Esophagus (tissue), 2 donors: ENCODE measurements around the gene MAP4K1. TPM values are rescaled to one million over a fixed set of nuclear protein-coding genes. Genes with fewer than 3 reads are reported as not detected.

Experiments
- H3K27ac ChIP-seq, 2 donors: one replicate each; pipeline ENCODE4 v1.5.1; 2013; ENCODE audit warnings: low read depth in 2 of 2, mild to moderate bottlenecking in 2 of 2, inconsistent platforms in 1 of 2, low read length in 1 of 2, moderate library complexity in 1 of 2
- H3K27me3 ChIP-seq, 2 donors: one replicate each; pipeline ENCODE4 v1.6.1; 2013; ENCODE audit warnings: low read length in 2 of 2, control low read depth in 1 of 2, mild to moderate bottlenecking in 1 of 2; ENCODE audit not compliant: insufficient read depth in 2 of 2, control insufficient read depth in 1 of 2
- H3K36me3 ChIP-seq, 2 donors: one replicate each; pipeline ENCODE4 v1.6.1; 2013; ENCODE audit warnings: low read length in 1 of 2; ENCODE audit not compliant: control insufficient read depth in 2 of 2, insufficient read depth in 2 of 2
- H3K4me1 ChIP-seq, 2 donors: one replicate each; pipeline ENCODE4 v1.6.1; 2013; ENCODE audit warnings: low read length in 1 of 2; ENCODE audit not compliant: control insufficient read depth in 2 of 2, insufficient read depth in 2 of 2
- H3K4me3 ChIP-seq, 2 donors: one replicate each; pipeline ENCODE4 v1.5.1; 2013; ENCODE audit warnings: low read length in 2 of 2, mild to moderate bottlenecking in 2 of 2, low read depth in 1 of 2, moderate library complexity in 1 of 2
- H3K9me3 ChIP-seq, 2 donors: one replicate each; pipeline ENCODE4 v1.6.1; 2013; ENCODE audit warnings: mild to moderate bottlenecking in 2 of 2, low read depth in 1 of 2, low read length in 1 of 2, moderate library complexity in 1 of 2; ENCODE audit not compliant: control insufficient read depth in 2 of 2, insufficient read depth in 1 of 2
- WGBS, 2 donors: extraction: QIAGEN DNeasy Blood & Tissue Kit; methylation state at CpG; one replicate each; pipeline ENCODE4 v1.1.7; 2013; 5-methylcytosine and 5-hydroxymethylcytosine counted together
- polyA plus RNA-seq, 2 donors: library from polyadenylated mRNA; stranded (reverse); fragments of 200-250 nt; gene quantifications; one replicate each; pipeline ENCODE4 v1.2.3, GENCODE V29; 2013
- donor health status: healthy with polysubstance abuse.
- donor health status: Bipolar disorder and iron deficiency.

MAP4K1 gene
- polyA plus RNA-seq, 2 donors: 3.3 to 7.3 TPM

DNA sequence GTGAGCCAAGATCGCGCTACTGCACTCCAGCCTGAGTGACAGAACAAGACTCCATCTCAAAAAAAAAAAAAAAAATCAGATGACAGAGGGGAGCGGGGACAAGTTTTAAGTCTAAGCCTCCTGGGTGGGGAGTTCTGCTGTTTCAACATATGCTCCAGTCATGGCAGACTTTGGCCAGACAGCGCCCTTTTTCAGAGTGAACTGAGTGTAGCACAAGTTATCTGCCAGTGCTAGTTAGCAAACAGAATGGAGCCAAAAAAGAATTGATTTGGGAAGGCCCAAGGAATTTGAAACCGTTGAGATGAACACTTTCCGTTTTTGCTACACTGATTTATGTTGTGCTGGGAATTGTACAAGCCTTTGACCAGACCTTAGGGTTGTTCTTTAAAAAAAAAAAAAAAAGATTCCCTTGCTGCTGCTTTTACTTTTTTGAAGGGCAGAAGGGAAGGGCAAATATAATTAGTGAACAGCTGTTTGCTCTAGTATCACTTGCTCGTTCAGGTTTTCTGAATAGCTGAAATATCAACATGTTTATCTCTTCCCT, 35.3 kb upstream of the MAP4K1 start:
- Histone ChIP-seq H3K9me3 (no peaks in the 10 kb centered on the region), H3K4me3 (no peak overlapping the region), H3K4me1 (peaks cover 5 to 19% of the 10 kb centered on the region in 2 donors), H3K36me3 (no peaks in the 10 kb centered on the region), H3K27ac (peak overlapping the region; percentile 88 to 91), H3K27me3 (no peaks in the 10 kb centered on the region)
- 17 to 38% methylated on average over 7 of the region's 7 CpGs for WGBS, 2 donors

DNA sequence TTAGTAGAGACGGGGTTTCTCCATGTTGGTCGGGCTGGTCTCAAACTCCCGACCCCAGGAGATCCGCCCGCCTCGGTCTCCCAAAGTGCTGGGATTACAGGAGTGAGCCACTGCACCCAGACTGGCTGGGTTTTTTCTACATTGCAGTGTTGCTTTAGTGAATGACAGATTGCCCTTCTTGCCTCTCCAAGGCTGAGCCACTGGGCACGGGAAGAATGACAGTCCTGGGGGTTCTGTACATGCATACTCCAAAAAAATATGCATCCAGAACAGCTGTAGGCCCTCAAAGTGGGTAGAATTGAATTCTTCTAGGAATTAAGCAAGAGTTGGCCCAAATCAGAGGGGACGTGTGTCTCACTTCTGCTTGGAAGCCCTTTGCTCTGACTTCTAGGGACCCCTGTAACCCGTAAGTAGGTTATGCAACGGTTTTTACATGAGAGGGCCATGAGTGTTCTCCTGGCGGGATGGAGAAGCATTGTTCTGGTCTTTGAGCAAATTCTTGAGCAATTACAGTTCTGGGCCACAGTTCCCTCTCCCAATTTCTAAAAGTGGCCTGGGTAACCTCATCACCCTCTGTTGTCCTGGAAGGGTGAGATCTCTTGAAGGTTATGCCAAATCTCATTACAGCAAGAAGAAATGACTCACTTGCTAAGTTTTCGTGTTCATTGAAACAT, 33.3 kb upstream of the MAP4K1 start:
- H3K9me3 ChIP-seq: no peaks in the 10 kb centered on the region
- peak overlapping the region; percentile 91 to 99 for H3K27ac ChIP-seq
- 50 to 52% methylated on average over 12 of the region's 12 CpGs for WGBS, 2 donors
- peaks cover 0 to 11% of the 10 kb centered on the region in 2 donors for H3K4me1 ChIP-seq
- no peaks in the 10 kb centered on the region for H3K36me3 ChIP-seq
- H3K27me3 ChIP-seq: no peaks in the 10 kb centered on the region
- peak overlapping the region; percentile 94 to 95 for H3K4me3 ChIP-seq

DNA sequence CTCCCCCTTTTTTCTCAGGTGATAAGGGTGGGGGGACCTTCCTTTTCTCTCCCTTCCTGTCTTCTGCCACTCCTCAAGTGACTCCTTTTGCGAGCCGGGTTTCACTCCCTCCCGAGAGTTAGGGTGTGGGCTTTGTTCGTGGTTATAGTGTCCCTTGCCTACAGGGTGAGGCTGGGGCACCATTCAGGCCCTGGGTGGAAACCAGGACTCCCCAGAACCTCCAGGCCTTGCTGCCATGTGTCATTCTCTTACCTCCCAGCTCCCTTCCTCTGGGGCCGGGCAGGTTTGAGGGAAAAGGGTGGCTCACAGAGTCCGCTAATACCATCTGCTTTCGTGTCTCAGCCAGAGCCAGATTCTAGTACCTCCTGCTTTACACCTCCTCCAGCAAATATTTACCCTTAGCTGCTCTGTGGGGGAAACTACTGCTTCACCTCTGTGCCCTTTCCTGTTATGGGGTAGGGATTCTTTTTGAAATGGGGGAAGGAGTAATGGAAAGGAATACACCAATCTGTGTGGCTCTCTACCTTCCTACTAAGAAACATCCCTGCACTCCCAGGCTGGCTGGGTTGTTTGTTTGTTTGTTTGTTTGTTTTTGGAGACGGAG, 32.5 kb upstream of the MAP4K1 start:
- Histone ChIP-seq H3K27ac (peak overlapping the region; percentile 91 to 99), H3K4me3 (peak overlapping the region; percentile 94 to 95), H3K9me3 (no peaks in the 10 kb centered on the region), H3K4me1 (peaks cover 0 to 10% of the 10 kb centered on the region in 2 donors), H3K27me3 (no peaks in the 10 kb centered on the region), H3K36me3 (no peaks in the 10 kb centered on the region)
- 15 to 20% methylated on average over 8 of the region's 8 CpGs for WGBS, 2 donors

DNA sequence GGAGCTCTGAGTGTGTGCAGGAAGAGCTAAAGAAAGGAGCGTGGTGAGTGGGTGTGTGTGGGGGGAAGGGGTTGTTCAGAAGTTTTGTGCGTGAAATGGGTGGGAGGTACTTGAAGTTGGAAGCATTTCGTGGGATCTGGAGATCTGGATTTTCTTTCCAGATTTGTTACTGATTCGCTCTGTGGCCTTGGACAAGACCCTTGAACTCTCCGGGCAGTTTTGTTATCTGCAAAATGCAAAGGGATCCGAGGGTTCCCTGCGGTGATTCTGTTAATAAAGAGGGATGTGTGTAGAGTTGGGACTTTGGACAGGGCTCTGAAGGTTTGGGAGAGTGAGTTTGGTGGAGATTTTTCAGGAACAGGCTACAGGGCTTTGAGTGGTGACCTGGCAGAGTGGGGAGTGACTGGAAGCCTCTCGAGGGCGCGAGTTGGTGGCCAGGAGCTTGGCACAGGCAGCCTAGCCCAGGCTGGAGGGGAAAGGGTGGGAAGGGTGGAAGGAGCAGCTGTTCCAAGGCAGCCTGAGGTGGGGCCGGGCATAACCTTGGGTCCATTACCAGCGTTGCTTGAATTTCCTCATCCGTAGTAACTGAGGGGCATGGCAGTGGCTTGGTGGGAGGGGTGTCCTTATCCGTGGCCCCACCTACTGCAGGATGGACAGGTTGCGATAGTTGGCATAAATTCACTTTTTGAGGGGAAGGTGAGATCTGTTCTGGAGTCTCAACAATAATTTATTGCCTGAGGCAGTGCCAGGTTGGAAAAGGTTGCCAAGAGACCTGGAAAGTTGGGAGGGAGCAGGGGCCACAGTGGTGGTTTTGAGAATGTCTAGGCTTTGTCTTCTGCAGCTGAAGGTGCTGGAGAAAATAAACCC, 31.8 kb upstream of the MAP4K1 start:
- peaks cover 0 to 10% of the 10 kb centered on the region in 2 donors for H3K4me1 ChIP-seq
- peak overlapping the region; percentile 94 to 95 for H3K4me3 ChIP-seq
- peak overlapping the region; percentile 91 to 99 for H3K27ac ChIP-seq
- no peaks in the 10 kb centered on the region for H3K36me3 ChIP-seq
- H3K9me3 ChIP-seq: no peaks in the 10 kb centered on the region
- H3K27me3 ChIP-seq: no peaks in the 10 kb centered on the region
- 9 to 12% methylated on average over 15 of the region's 15 CpGs for WGBS, 2 donors

DNA sequence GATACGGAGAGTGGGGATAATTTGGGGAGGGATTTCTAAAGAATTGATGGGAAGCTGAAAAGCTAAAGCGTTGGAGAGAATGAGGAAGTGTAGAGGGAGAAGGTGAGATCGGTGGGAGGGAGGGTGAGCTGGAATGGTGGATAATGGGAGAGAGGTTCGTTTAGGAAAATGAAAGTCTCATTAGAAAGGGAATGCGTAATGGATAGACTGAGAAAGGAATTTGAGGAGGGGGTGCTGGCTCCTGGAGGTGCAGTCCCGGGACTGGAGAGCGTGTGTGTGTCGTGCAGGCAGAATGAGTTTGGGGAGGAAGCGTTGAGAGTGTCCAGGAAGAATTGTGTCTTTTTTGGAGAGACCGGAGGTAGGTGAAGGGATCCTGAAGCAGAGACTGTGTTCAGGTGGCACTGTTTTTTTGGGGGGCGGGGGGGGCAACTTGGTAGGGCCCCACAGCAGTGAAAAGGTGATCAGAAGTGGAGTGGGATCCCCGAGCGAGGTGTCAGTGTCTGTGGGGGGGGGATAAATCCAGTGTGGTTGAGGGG, 31.1 kb upstream of the MAP4K1 start:
- 1 to 2% methylated on average over 13 of the region's 13 CpGs for WGBS, 2 donors
- no peaks in the 10 kb centered on the region for H3K27me3 ChIP-seq
- peak overlapping the region; percentile 91 to 99 for H3K27ac ChIP-seq
- peak overlapping the region; percentile 94 to 95 for H3K4me3 ChIP-seq
- no peaks in the 10 kb centered on the region for H3K36me3 ChIP-seq
- no peaks in the 10 kb centered on the region for H3K9me3 ChIP-seq
- H3K4me1 ChIP-seq: peaks cover 0 to 10% of the 10 kb centered on the region in 2 donors

- Histone ChIP-seq H3K9me3 (no peaks in the 10 kb centered on the region), H3K4me1 (peaks cover 0 to 10% of the 10 kb centered on the region in 2 donors), H3K36me3 (no peaks in the 10 kb centered on the region), H3K27ac (peak overlapping the region; percentile 91 to 99), H3K4me3 (peak overlapping the region; percentile 94 to 95), H3K27me3 (no peaks in the 10 kb centered on the region)
- WGBS, 2 donors: 0 to 1% methylated on average over 19 of the region's 19 CpGs
Measured at GRCh38 chr19:38647966-38648768, 30.4 kb upstream of the MAP4K1 start.

DNA sequence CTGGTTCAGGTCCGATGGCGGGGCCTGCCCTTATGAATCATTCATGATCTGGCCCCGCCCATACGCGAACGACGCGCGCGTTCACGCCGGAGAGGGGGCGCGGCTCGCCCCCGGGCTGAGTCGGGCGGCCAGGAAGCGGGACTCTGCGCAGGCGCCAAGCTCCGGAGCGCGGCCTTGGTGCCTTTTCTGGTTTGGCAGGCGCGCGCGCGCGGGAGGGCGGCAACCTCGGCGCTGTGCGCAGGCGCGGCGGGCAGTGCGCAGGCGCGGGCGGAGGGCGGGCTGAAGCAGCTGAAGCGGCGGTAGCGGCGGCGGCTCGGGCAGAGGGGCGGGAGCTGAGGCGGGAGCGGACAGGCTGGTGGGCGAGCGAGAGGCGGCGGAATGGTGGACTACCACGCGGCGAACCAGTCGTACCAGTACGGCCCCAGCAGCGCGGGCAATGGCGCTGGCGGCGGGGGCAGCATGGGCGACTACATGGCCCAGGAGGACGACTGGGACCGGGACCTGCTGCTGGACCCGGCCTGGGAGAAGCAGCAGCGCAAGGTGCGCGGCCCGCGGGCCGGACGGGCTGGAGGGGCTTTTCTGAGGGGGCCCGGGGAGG, 29.7 kb upstream of the MAP4K1 start, which contains the start of gene ACTN4:
Gene ACTN4 (plus strand): TSS at position 282 of the 598 bp plus-strand sequence. CDS start 97 bp downstream, at position 379.
- 1% methylated on average over 72 to 77 of the region's 77 CpGs for WGBS, 2 donors

GRCh38 chr19:38644719-38645118, 27.0 kb upstream of the MAP4K1 start:
- WGBS, 2 donors: 79 to 88% methylated on average over 8 of the region's 8 CpGs
- H3K4me1 ChIP-seq: peaks cover 3 to 8% of the 10 kb centered on the region in 2 donors

More for the DNA sequence above, 29.7 kb upstream of the MAP4K1 start, which contains the start of gene ACTN4:
- H3K9me3 ChIP-seq: no peaks in the 10 kb centered on the region
- H3K27ac ChIP-seq: peak within 1 kb of the TSS; percentile 91 to 99
- no peaks in the 10 kb centered on the region for H3K27me3 ChIP-seq
- H3K36me3 ChIP-seq: no peaks in the 10 kb centered on the region
- peaks cover 0 to 8% of the 10 kb centered on the region in 2 donors for H3K4me1 ChIP-seq
- H3K4me3 ChIP-seq: peak within 1 kb of the TSS; percentile 94 to 95

More at GRCh38 chr19:38644719-38645118, 27.0 kb upstream of the MAP4K1 start:
- no peaks in the 10 kb centered on the region for H3K27me3 ChIP-seq
- no peak overlapping the region for H3K4me3 ChIP-seq
- no peaks in the 10 kb centered on the region for H3K9me3 ChIP-seq
- peak overlapping the region; percentile 63 to 79 for H3K27ac ChIP-seq
- H3K36me3 ChIP-seq: no peaks in the 10 kb centered on the region
